GM23338 (cell line): Measurements from ENCODE around the gene RYR3. TPM values are rescaled to one million over a fixed set of nuclear protein-coding genes. Genes with fewer than 3 reads are reported as not detected.

Experiments used
- EZH2 ChIP-seq: fragments of 200-600 bp; sonication (generic); IDR thresholded peaks from one replicate; pipeline ENCODE4 v1.8.0; 2017; ENCODE audit warnings: antibody characterized with exemption, mild to moderate bottlenecking, low read depth; ENCODE audit not compliant: unreplicated experiment
- POLR2AphosphoS5 ChIP-seq: IDR thresholded peaks from 2 replicates; pipeline ENCODE4 v1.6.1; 2016; ENCODE audit warnings: antibody characterized with exemption, low read depth
- polyA plus RNA-seq: library from polyadenylated mRNA; unstranded; fragments of >200 nt; fragmentation: Nextera tagmentation; extraction: Ambion mirVana; gene quantifications from 2 replicates; pipeline ENCODE4 v1.2.1, GENCODE V29; 2016
- total RNA-seq: library from RNA; depleted of rRNA; stranded (reverse); fragments of >200 nt; shearing (Covaris generic); gene quantifications from 2 replicates; pipeline ENCODE4 v1.2.3, GENCODE V29; 2014
- TF ChIP-seq, protein P1 (sequence below): fragments of 250-450 bp; sonication (Bioruptor Pico); IDR thresholded peaks from 2 replicates; pipeline ENCODE4 v1.5.0; 2020; ENCODE audit warnings: mild to moderate bottlenecking, moderate library complexity
- TF ChIP-seq, protein P2 (sequence below): IDR thresholded peaks from one replicate; pipeline ENCODE4 v1.6.1; 2018; ENCODE audit warnings: antibody characterized with exemption; ENCODE audit not compliant: unreplicated experiment
- TF ChIP-seq, protein P3 (sequence below): IDR thresholded peaks from 2 replicates; pipeline ENCODE4 v1.6.1; 2016; ENCODE audit warnings: antibody characterized with exemption

The RYR3 gene
- total and polyA plus RNA-seq, 2 experiments from 2014 or later, result 1.1 to 1.2 TPM

DNA sequence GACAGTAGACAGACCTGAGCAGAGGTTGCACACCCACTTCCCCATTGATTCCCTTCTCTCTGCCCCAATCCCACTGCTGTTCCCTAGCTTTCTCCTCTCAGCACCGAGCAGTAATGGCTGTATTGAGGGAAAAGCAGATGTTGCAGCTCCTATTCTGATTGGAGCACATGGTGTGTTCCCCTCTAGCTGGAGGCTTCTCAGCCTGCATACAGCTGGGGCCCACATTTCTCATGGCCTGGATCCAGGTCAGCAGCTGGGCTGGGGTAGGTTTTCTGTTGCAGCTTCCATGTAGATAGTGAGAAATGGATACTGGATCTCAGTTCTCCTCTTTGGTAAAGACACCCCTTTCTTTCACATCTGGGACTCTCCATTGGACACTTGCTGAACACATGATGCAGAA, 50.1 kb downstream of the RYR3 start (continued):
- TF ChIP-seq, protein P1, sequence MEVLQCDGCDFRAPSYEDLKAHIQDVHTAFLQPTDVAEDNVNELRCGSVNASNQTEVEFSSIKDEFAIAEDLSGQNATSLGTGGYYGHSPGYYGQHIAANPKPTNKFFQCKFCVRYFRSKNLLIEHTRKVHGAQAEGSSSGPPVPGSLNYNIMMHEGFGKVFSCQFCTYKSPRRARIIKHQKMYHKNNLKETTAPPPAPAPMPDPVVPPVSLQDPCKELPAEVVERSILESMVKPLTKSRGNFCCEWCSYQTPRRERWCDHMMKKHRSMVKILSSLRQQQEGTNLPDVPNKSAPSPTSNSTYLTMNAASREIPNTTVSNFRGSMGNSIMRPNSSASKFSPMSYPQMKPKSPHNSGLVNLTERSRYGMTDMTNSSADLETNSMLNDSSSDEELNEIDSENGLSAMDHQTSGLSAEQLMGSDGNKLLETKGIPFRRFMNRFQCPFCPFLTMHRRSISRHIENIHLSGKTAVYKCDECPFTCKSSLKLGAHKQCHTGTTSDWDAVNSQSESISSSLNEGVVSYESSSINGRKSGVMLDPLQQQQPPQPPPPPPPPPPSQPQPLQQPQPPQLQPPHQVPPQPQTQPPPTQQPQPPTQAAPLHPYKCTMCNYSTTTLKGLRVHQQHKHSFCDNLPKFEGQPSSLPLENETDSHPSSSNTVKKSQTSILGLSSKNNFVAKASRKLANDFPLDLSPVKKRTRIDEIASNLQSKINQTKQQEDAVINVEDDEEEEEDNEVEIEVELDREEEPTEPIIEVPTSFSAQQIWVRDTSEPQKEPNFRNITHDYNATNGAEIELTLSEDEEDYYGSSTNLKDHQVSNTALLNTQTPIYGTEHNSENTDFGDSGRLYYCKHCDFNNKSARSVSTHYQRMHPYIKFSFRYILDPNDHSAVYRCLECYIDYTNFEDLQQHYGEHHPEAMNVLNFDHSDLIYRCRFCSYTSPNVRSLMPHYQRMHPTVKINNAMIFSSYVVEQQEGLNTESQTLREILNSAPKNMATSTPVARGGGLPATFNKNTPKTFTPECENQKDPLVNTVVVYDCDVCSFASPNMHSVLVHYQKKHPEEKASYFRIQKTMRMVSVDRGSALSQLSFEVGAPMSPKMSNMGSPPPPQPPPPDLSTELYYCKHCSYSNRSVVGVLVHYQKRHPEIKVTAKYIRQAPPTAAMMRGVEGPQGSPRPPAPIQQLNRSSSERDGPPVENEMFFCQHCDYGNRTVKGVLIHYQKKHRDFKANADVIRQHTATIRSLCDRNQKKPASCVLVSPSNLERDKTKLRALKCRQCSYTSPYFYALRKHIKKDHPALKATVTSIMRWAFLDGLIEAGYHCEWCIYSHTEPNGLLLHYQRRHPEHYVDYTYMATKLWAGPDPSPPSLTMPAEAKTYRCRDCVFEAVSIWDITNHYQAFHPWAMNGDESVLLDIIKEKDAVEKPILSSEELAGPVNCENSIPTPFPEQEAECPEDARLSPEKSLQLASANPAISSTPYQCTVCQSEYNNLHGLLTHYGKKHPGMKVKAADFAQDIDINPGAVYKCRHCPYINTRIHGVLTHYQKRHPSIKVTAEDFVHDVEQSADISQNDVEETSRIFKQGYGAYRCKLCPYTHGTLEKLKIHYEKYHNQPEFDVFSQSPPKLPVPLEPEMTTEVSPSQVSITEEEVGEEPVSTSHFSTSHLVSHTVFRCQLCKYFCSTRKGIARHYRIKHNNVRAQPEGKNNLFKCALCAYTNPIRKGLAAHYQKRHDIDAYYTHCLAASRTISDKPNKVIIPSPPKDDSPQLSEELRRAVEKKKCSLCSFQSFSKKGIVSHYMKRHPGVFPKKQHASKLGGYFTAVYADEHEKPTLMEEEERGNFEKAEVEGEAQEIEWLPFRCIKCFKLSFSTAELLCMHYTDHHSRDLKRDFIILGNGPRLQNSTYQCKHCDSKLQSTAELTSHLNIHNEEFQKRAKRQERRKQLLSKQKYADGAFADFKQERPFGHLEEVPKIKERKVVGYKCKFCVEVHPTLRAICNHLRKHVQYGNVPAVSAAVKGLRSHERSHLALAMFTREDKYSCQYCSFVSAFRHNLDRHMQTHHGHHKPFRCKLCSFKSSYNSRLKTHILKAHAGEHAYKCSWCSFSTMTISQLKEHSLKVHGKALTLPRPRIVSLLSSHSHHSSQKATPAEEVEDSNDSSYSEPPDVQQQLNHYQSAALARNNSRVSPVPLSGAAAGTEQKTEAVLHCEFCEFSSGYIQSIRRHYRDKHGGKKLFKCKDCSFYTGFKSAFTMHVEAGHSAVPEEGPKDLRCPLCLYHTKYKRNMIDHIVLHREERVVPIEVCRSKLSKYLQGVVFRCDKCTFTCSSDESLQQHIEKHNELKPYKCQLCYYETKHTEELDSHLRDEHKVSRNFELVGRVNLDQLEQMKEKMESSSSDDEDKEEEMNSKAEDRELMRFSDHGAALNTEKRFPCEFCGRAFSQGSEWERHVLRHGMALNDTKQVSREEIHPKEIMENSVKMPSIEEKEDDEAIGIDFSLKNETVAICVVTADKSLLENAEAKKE, result no peak
- TF ChIP-seq, protein P2, sequence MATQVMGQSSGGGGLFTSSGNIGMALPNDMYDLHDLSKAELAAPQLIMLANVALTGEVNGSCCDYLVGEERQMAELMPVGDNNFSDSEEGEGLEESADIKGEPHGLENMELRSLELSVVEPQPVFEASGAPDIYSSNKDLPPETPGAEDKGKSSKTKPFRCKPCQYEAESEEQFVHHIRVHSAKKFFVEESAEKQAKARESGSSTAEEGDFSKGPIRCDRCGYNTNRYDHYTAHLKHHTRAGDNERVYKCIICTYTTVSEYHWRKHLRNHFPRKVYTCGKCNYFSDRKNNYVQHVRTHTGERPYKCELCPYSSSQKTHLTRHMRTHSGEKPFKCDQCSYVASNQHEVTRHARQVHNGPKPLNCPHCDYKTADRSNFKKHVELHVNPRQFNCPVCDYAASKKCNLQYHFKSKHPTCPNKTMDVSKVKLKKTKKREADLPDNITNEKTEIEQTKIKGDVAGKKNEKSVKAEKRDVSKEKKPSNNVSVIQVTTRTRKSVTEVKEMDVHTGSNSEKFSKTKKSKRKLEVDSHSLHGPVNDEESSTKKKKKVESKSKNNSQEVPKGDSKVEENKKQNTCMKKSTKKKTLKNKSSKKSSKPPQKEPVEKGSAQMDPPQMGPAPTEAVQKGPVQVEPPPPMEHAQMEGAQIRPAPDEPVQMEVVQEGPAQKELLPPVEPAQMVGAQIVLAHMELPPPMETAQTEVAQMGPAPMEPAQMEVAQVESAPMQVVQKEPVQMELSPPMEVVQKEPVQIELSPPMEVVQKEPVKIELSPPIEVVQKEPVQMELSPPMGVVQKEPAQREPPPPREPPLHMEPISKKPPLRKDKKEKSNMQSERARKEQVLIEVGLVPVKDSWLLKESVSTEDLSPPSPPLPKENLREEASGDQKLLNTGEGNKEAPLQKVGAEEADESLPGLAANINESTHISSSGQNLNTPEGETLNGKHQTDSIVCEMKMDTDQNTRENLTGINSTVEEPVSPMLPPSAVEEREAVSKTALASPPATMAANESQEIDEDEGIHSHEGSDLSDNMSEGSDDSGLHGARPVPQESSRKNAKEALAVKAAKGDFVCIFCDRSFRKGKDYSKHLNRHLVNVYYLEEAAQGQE, result no peak
- TF ChIP-seq EZH2, result no peak
- TF ChIP-seq POLR2AphosphoS5, result no peak
- TF ChIP-seq, protein P3, sequence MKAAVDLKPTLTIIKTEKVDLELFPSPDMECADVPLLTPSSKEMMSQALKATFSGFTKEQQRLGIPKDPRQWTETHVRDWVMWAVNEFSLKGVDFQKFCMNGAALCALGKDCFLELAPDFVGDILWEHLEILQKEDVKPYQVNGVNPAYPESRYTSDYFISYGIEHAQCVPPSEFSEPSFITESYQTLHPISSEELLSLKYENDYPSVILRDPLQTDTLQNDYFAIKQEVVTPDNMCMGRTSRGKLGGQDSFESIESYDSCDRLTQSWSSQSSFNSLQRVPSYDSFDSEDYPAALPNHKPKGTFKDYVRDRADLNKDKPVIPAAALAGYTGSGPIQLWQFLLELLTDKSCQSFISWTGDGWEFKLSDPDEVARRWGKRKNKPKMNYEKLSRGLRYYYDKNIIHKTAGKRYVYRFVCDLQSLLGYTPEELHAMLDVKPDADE, result no peak
